A673 (cell line): ENCODE measurements around the gene UBA1. TPM values are rescaled to one million over a fixed set of nuclear protein-coding genes. Genes with fewer than 3 reads are reported as not detected.

ENCODE experiments used
- BruUV-seq: library from RNA; stranded (reverse); fragments of 400-500 nt; replicated peaks from 2 replicates; lab custom pipeline; 2021; lab: Mats Ljungman, UMichigan
- CTCF ChIA-PET: fragments of 300-600 bp; sonication (Branson Sonifier 250); formaldehyde crosslinking; loops from one replicate; lab custom pipeline; 2022; ENCODE audit warnings: antibody characterized with exemption; lab: Charles Lee
- POLR2A ChIA-PET: fragments of 300-600 bp; sonication (Branson Sonifier 250); formaldehyde crosslinking; loops from one replicate; lab custom pipeline; 2022; ENCODE audit warnings: antibody characterized with exemption; ENCODE audit not compliant: low non-redundant PET; lab: Charles Lee
- DNase-seq: peaks from one replicate; pipeline ENCODE4 v3.0.0-alpha.2; 2015; ENCODE audit warnings: low spot score
- H3K27ac ChIP-seq: fragments of 200-600 bp; sonication (generic); 2 replicates; pipeline ENCODE4 v1.5.1; 2016; ENCODE audit warnings: mixed run types, low read depth, mild to moderate bottlenecking, mixed read lengths, antibody characterized with exemption, low read length; ENCODE audit not compliant: poor library complexity, severe bottlenecking
- H3K27me3 ChIP-seq: fragments of 200-600 bp; sonication (generic); replicated peaks from 2 replicates; pipeline ENCODE4 v1.6.1; 2017; ENCODE audit warnings: mixed run types, low read depth, mild to moderate bottlenecking, mixed read lengths, antibody characterized with exemption, low read length; ENCODE audit not compliant: insufficient read depth, poor library complexity
- H3K36me3 ChIP-seq: fragments of 200-600 bp; sonication (generic); 2 replicates; pipeline ENCODE4 v1.6.1; 2016; ENCODE audit warnings: mixed run types, mild to moderate bottlenecking, mixed read lengths, antibody characterized with exemption, low read length; ENCODE audit not compliant: insufficient read depth, poor library complexity, severe bottlenecking
- H3K4me1 ChIP-seq: fragments of 200-600 bp; sonication (generic); 2 replicates; pipeline ENCODE4 v1.6.1; 2017; ENCODE audit warnings: mixed run types, mild to moderate bottlenecking, mixed read lengths, antibody characterized with exemption, low read length; ENCODE audit not compliant: insufficient read depth, poor library complexity, severe bottlenecking
- H3K4me3 ChIP-seq: fragments of 200-600 bp; sonication (generic); 2 replicates; pipeline ENCODE4 v1.5.1; 2016; ENCODE audit warnings: low read depth, mixed run types, mild to moderate bottlenecking, mixed read lengths, low read length; ENCODE audit not compliant: poor library complexity, severe bottlenecking
- H3K9me3 ChIP-seq: fragments of 200-600 bp; sonication (generic); 2 replicates; pipeline ENCODE4 v1.6.1; 2016; ENCODE audit warnings: mixed run types, low read depth, mild to moderate bottlenecking, mixed read lengths, antibody characterized with exemption, low read length; ENCODE audit not compliant: poor library complexity, severe bottlenecking
- EZH2 ChIP-seq: fragments of 200-600 bp; sonication (generic); IDR thresholded peaks from 2 replicates; pipeline ENCODE4 v1.6.1; 2017; ENCODE audit warnings: borderline replicate concordance, low read depth, mild to moderate bottlenecking, mixed read lengths, antibody characterized with exemption, low read length; ENCODE audit not compliant: poor library complexity, severe bottlenecking
- intact Hi-C: fragments of 100-400 bp; cut with micrococcal nuclease; formaldehyde crosslinking; loops from one replicate; pipeline ENCODE4 v1.10.0; 2022; ENCODE audit not compliant: unreplicated experiment
- total RNA-seq: library from RNA; stranded (reverse); gene quantifications from 2 replicates; pipeline ENCODE4 v1.2.3, GENCODE V29; 2021
- TF ChIP-seq, protein P1 (sequence below): fragments of 300-800, 200-600 bp; sonication (generic); conservative IDR thresholded peaks from 2 replicates; pipeline ENCODE4 v1.5.1; 2017; ENCODE audit warnings: low read depth, mild to moderate bottlenecking, antibody characterized with exemption, low read length, moderate library complexity, mixed read lengths

Gene UBA1
- total RNA-seq, 1 experiment from 2014 or later = 413 TPM

DNA sequence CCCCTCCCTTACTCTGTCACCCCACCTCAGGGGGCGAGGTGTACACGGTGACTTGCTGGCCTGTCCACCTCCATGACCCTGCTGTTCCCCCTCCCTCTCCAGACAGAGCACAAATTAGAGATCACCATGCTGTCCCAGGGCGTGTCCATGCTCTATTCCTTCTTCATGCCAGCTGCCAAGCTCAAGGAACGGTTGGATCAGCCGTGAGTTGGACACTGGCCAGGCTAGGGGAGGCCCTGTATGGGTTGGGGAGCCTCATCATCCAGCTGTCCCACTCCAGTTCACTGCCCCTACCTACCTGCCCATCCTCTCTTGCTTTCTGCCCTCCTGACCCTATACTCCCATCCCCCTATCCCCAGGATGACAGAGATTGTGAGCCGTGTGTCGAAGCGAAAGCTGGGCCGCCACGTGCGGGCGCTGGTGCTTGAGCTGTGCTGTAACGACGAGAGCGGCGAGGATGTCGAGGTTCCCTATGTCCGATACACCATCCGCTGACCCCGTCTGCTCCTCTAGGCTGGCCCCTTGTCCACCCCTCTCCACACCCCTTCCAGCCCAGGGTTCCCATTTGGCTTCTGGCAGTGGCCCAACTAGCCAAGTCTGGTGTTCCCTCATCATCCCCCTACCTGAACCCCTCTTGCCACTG, 20.9 kb downstream of the UBA1 start:
- H3K4me3 ChIP-seq = no peak overlapping the region
- no peak overlapping the region for H3K27ac ChIP-seq
- H3K27me3 ChIP-seq = no peaks in the 10 kb centered on the region
- POLR2A ChIA-PET = no interaction called here
- TSS peak; percentile 79 for BruUV-seq
- CTCF ChIA-PET = no interaction called here
- H3K36me3 ChIP-seq = peaks cover 70% of the 10 kb centered on the region
- no peak for TF ChIP-seq EZH2
- TF ChIP-seq, protein P1, sequence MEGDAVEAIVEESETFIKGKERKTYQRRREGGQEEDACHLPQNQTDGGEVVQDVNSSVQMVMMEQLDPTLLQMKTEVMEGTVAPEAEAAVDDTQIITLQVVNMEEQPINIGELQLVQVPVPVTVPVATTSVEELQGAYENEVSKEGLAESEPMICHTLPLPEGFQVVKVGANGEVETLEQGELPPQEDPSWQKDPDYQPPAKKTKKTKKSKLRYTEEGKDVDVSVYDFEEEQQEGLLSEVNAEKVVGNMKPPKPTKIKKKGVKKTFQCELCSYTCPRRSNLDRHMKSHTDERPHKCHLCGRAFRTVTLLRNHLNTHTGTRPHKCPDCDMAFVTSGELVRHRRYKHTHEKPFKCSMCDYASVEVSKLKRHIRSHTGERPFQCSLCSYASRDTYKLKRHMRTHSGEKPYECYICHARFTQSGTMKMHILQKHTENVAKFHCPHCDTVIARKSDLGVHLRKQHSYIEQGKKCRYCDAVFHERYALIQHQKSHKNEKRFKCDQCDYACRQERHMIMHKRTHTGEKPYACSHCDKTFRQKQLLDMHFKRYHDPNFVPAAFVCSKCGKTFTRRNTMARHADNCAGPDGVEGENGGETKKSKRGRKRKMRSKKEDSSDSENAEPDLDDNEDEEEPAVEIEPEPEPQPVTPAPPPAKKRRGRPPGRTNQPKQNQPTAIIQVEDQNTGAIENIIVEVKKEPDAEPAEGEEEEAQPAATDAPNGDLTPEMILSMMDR = no peak
- peaks cover 8% of the 10 kb centered on the region for H3K4me1 ChIP-seq
- intact Hi-C loops = no loop called here
- H3K9me3 ChIP-seq = no peaks in the 10 kb centered on the region
- DNase-seq = no peak

DNA sequence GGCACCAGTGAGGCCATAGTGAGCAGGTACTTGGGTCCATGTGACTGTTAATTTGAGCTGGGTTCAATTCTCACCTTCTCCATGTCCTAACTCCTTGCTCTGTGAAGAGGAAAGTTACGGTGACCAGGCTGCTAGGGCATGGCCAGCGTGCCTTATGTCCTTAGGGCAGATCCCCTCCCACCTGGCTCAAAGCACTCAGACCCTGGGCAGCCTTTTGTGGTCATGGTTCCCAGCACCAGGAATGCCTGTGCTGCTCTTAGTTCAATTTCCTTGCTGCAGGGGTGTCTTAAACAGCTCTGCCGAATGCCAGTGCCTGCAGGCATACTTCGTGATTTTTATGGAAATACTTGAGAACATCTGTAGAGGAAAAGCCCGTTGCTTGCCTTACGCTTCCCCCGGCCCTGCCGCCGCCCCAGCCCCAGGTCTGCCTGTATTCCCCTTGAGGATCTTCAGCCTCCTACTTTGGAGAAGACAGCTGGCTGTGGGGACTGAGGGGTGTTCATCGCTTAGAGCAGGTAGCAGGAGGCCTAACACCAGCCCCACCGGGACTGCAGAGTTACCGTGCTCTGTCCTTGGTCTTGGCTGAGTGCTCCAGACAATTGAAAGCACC, 21.8 kb downstream of the UBA1 start:
- ChIA-PET CTCF (no interaction called here), POLR2A (no interaction called here)
- no peak overlapping the region for H3K4me3 ChIP-seq
- peaks cover 62% of the 10 kb centered on the region for H3K36me3 ChIP-seq
- no TSS peak for BruUV-seq
- H3K9me3 ChIP-seq = no peaks in the 10 kb centered on the region
- peaks cover 10% of the 10 kb centered on the region for H3K4me1 ChIP-seq
- H3K27me3 ChIP-seq = no peaks in the 10 kb centered on the region
- intact Hi-C loops = no loop called here
- DNase-seq = no peak
- TF ChIP-seq, protein P1 = no peak
- TF ChIP-seq EZH2 = no peak
- H3K27ac ChIP-seq = no peak overlapping the region

DNA sequence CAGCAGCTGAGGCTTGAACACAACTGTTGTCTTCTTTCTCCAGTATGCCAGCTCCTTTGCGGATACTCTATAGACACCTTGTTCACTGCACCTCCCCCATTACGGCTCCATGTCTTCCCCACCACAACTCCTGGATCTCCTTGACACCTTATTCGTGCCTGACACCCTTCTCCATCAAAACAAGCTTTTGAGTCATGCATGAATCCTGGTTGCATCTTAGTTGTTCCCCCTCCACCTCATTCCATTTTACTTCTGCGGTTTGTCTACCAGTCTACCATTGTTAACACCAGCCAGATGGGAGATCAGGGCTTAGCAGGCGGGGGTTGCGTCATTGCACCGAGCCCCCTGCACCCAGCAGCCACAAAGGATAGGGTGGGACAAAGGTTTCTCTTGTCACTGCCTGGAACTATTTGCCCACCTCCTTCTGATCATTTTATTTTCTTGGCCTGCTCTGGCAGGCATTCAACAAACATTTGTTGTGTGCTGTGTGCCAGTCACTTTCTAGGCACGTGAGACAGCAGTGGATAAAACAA, 22.8 kb downstream of the UBA1 start:
- Histone ChIP-seq H3K4me3 (no peak overlapping the region), H3K4me1 (peaks cover 14% of the 10 kb centered on the region), H3K27me3 (no peaks in the 10 kb centered on the region), H3K36me3 (peaks cover 51% of the 10 kb centered on the region), H3K9me3 (no peaks in the 10 kb centered on the region), H3K27ac (peak overlapping the region; percentile 67)
- ChIA-PET POLR2A (no interaction called here), CTCF (no interaction called here)
- DNase-seq = no peak
- no TSS peak for BruUV-seq
- intact Hi-C loops = no loop called here
- TF ChIP-seq, protein P1 = no peak
- no peak for TF ChIP-seq EZH2
